ENCODE results near the gene AQP9. TPM values are rescaled to one million over a fixed set of nuclear protein-coding genes. Genes with fewer than 3 reads are reported as not detected.

AQP9 gene, protein sequence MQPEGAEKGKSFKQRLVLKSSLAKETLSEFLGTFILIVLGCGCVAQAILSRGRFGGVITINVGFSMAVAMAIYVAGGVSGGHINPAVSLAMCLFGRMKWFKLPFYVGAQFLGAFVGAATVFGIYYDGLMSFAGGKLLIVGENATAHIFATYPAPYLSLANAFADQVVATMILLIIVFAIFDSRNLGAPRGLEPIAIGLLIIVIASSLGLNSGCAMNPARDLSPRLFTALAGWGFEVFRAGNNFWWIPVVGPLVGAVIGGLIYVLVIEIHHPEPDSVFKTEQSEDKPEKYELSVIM
- 10 to 100 TPM; 12.2 to 56.8 (median 36.3) TPM for total RNA-seq

GRCh38 chr15:58138106-58138505 is at the start of gene AQP9:
Gene AQP9 (plus strand): TSS chr15:58138381. CDS start chr15:58138566, 185 bp downstream.
- TF ChIP-seq, protein P1, sequence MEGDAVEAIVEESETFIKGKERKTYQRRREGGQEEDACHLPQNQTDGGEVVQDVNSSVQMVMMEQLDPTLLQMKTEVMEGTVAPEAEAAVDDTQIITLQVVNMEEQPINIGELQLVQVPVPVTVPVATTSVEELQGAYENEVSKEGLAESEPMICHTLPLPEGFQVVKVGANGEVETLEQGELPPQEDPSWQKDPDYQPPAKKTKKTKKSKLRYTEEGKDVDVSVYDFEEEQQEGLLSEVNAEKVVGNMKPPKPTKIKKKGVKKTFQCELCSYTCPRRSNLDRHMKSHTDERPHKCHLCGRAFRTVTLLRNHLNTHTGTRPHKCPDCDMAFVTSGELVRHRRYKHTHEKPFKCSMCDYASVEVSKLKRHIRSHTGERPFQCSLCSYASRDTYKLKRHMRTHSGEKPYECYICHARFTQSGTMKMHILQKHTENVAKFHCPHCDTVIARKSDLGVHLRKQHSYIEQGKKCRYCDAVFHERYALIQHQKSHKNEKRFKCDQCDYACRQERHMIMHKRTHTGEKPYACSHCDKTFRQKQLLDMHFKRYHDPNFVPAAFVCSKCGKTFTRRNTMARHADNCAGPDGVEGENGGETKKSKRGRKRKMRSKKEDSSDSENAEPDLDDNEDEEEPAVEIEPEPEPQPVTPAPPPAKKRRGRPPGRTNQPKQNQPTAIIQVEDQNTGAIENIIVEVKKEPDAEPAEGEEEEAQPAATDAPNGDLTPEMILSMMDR (IDR thresholded peaks at IDR 0.05) = no peak
- DNase-seq (ENCODE audit: low spot score) = no peak
- peak; percentile 29 for ATAC-seq (ENCODE audit: low FRiP score)

DNA sequence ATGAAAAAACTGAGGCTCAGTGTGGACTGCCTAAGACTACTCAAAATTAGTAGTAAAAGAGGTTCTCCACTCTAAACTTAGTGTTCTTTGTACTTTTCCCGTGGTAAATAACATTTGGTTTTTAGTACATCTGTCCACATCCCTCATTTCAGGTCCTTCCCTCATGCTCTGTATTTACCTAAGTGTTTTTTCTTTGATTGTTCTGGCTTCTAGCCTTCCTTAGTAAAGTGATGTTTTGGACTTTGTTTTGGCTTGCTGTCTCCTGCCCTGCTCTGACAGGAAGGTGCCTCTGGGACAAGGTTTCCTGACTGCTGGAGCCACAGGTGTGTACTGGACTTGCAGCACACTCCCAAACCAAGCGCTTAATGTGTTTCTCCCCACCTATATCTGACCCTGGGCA is 42.8 kb upstream of the AQP9 start:
- DNase-seq (ENCODE audit: low spot score) = no peak
- ATAC-seq (ENCODE audit: low FRiP score) = no peak
- TF ChIP-seq, protein P1 (IDR thresholded peaks at IDR 0.05) = no peak

- TF ChIP-seq, protein P1 (IDR thresholded peaks at IDR 0.05) = no peak
- no peak for DNase-seq (ENCODE audit: low spot score)
- no peak for ATAC-seq (ENCODE audit: low FRiP score)
These were observed 41.6 kb upstream of the AQP9 start for GRCh38 chr15:58096529-58097084.

GRCh38 chr15:58103482-58103881 is 34.7 kb upstream of the AQP9 start:
- DNase-seq (ENCODE audit: low spot score) = no peak
- ATAC-seq (ENCODE audit: low FRiP score) = no peak
- TF ChIP-seq, protein P1 (IDR thresholded peaks at IDR 0.05) = no peak

GRCh38 chr15:58108117-58108516 is 30.1 kb upstream of the AQP9 start:
- DNase-seq (ENCODE audit: low spot score) (no peak), ATAC-seq (ENCODE audit: low FRiP score) (no peak)
- TF ChIP-seq, protein P1 (IDR thresholded peaks at IDR 0.05) = no peak

GRCh38 chr15:58109419-58109818 is 28.8 kb upstream of the AQP9 start:
- ATAC-seq (ENCODE audit: low FRiP score) (no peak), DNase-seq (ENCODE audit: low spot score) (no peak)
- TF ChIP-seq, protein P1 (IDR thresholded peaks at IDR 0.05) = no peak
